Mesenteric fat pad (tissue), 1 donor: ENCODE measurements around the gene ULK4. TPM values are rescaled to one million over a fixed set of nuclear protein-coding genes. Genes with fewer than 3 reads are reported as not detected.
"Not testable (repeated sequence)": the region's sequence is repeated elsewhere in the genome, so short reads cannot be mapped to it uniquely, and the experiment has no call there.

ENCODE experiments used
- DNase-seq: peaks from one replicate; pipeline ENCODE4 v3.0.0-alpha.2; 2020; ENCODE audit warnings: low spot score
- long read RNA-seq: library from polyadenylated mRNA; unstranded; transcript quantifications from one replicate; pipeline ENCODE4 v2.0.0, GENCODE V29; 2020
- total RNA-seq: library from RNA; stranded (reverse); fragmentation: NEBNext Ultra II Directional; extraction: Animal tissue kit (Norgen Biotek cat#: 25700); gene quantifications from one replicate; pipeline ENCODE4 v1.2.1, GENCODE V29; 2021
- donor health status: DM: yes; HTN: yes; CAD: no.

Gene ULK4
- 7.9 TPM for total RNA-seq
- long read RNA-seq, partial matches to known transcripts: 3 of 12 reads
- long read RNA-seq, other reads (novel, unspliced or antisense): 8 of 12 reads

DNA sequence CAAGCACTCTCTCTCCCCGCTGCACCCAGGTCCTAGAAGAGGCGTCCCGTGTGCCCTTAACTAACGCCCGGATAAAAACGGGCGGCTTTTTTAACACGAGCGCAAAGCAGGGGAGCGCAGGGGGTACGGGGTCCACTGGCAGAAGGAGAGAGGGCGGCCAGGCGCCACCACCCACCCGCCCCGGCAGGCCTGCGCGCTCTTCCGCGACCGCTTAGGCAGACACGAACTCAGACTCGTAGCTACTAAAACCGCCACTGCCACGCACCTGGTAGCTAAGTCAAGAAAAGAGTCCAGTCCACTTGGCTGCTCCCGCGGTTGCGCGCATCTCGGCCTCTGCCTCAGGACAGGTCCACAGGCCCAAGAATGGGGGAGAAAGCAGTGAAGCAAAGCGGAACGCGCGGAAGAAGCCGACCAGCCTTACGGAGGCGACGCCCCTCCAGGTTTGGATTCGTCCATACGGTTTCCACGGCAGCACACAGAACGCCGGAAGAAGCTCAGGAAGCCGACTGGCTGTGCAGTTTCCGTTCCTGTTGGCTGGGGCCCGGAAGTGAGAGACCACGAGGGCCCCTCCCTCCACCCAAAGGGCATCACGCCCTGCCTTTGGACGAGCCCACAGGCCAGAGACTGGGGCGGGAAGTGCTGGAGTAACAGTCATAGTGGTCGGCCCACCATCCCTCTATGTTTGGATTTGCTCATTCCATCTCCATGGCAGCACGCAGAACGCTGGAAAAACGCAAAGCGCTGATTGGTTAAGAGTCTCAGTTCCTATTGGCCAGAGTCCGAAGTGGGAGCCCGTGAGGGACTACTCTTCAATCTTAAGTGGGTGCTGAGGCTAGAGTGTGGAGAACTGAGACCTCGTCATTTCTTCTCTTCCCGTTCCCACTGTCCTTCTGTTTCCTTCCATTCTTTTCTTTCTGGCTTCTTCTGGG is at the start of gene ULK4:
ULK4 (minus strand) TSS at position 353 of the 929 bp plus-strand sequence. CDS start 7,344 bp downstream, outside the sequence.
- peak; percentile 97 for DNase-seq

DNA sequence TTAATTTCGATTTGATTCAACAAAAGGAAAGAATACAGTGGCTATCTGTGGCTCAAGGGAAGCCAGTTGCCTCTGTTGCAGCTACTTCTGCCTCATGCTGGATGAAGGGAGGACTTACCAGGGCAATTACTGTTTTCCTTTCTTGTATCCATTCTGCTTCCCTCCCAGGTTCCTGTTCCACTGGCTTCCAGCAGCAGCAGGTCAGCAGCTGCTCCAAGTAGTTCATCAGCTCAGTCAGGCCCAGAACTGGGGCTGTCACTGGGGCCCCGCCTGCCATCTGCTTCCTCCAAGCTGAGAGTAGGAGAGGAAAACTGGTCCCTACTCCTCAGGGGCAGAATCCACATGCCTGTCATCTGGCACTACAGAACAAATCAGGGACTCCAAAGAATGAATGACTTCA is 48.6 kb upstream of the ULK4 start:
- no peak for DNase-seq

DNA sequence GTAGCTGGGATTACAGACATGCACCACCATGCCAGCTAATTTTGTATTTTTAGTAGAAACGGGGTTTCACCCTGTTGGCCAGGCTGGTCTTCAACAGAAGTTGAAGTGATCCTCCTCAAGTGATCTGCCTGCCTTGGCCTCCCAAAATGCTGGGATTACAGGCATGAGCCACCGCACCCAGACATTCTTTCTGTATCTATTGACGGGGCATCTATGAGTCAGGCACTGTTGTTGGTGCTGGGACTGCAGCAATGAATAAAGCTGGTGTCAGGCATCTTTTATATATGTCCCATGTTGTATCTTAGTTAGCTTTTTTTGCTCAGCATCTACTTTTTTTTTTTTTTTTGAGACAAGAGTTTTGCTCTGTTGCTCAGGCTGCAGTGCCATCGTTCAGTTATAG is 47.6 kb upstream of the ULK4 start:
- DNase-seq: no peak

DNA sequence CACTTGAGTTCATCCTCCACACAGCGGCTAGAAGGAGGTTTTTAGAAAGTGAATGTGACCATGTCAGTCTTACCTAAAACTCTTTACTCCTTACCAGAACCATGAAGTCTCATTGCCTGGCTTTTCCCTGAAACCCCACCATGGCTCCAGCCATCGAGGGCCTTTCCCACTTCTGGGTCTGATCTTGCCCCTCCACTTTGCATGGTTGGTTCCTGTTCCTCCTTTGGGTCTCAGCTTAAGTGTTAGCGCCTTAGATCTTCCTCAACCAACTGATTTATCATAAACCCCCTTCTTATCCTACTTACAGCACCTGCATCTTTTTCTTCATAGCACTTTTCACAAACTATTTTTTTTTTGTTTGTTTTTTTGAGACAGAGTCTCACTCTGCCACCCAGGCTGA is 45.9 kb upstream of the ULK4 start:
- no peak for DNase-seq

DNA sequence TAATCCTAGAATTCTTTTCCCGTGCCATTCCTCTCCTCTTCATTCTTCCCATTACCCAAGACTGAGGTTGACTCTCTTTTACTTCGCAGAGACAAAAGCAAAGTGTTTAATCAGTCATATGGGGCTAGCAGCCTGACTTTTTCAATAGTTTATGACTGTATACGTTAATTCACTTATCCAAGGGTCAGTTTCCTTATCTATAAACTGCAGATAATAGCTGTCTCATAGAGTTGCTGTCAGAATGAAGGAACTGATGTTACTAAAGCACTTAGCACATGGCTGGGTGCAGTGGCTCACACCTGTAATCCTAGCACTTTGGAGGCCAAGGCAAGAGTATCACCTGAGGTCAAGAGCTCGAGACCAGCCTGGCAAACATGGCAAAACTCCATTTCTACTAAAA is 43.5 kb upstream of the ULK4 start:
- DNase-seq: no peak

DNA sequence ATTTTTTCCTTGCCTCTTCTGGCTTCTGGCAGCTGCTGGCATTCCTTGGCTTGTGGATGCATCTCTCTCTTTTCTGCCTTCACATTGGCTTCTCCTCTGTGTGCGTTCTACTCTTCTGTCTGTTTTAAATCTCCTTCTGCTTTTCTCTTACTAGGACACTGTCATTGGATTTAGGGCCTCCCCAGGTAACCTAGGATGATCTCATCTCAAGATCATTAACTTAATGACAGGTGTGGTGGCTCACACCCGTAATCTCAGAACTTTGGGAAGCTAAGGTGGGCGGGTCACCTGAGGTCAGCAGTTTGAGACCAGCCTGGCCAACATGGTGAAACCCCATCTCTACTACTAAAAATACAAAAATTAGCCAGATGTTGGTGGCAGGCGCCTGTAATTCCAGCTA is 40.9 kb upstream of the ULK4 start:
- no peak for DNase-seq

DNA sequence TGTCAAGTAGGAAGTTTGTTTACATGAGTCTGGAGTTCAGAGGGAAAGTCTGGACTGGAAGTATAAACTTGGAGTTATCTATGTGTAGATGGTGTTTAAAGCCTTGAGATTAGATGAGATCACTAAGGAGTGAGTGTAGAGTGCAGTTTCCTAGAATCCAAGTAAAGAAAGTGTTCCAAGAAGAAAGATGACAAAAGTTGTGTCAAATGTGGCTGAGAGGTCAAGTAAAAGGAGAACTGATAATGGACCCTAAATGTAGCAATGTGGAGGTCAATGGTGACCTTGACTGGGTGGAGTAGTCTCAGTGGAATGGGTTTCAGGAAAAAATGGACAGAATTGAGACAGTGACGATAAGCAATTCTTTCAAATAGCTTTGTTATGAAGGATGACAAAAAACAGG is 39.9 kb upstream of the ULK4 start:
- no peak for DNase-seq

DNA sequence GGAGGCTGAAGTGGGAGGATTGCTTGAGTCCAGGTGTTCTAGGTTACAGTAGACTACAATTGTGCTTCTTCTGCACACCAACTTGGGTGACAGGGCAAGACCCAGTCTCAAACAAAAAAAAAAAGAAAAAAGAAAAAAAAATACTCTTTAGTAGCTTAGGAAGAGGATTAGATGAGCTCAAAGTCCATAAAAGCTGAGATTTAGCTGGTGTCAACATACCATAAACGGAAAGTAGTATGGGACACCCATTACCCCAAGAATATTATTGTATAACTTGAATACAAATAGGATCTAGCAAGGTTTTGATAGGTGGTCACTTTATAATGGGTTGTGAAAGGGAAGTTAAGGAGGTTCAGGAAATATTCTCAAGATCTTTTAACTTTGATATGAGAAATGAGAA is 38.0 kb upstream of the ULK4 start:
- no peak for DNase-seq

DNA sequence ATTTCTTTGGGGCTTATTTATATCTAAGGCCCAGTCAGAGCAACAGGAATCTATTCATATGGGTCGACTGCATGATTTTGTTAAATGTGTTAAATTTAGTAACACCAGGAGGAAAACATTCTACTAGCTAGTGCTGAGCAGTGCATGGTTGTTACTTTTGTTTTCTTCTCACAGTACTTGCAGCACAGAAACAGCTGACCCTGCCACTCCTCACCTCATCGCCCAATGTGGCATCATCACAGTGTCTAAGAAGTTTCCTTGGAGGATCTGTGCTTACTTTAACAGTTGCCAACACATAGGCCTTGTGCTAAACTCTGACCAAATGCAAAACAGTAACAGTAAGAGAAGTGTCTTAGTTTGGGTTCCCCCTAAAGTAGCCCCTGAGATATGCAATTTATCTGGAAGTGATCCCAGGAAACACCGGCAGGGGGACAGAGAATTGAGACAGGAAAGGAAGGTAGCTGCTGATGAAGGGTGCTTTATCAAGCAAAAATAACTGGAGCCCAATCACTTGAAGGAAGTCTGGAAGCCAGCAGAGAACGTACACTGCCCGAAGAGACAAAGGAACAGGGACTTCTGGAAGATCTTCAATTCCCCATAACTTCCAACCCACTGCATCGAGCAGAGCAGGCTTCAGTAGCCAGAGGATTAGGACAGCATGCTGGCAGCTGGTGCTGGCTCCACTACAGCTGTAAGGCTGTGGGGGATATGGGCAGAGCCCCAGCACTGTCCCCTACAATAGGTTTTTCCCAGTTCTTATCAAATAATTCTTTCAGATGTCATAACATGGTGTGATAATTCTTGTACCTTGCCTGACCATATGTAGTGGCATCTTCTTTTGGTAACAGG is 36.0 kb upstream of the ULK4 start:
- no peak for DNase-seq

DNA sequence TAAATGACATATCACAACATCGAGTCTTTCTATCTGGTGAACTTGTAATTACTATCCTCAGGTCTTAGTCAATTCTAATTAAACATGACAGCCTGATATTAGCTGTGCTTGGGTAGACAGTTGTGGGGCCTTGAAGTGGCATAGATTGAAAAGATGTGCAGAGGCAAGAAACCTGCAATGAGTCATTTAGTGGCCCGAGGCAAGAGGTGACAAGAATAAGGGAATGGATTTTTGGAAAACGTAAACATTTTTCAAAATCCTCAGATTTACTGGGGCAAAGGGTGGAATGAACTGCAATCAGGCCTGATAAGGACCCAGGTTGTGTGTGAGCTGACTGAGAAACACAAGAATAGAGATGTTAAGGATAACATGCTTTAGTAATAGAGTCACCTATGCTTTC is 29.5 kb upstream of the ULK4 start:
- DNase-seq: no peak

DNA sequence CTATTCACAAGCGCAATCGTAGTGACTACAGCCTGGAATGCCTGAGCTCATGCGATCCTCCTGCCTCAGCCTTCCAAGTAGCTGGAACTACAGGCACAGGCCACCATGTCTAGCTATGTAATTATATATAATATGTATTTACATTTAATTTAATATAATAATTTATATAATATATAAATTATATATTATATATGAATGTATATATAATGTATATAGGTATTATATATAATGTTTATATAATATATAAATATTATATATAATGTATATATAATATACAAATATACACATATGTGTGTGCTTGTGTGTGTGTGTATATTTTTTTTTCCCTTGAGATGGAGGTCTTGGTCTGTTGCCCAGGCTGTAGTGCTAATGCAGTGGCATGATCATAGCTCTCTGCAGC is 27.6 kb upstream of the ULK4 start:
- DNase-seq: no peak

DNA sequence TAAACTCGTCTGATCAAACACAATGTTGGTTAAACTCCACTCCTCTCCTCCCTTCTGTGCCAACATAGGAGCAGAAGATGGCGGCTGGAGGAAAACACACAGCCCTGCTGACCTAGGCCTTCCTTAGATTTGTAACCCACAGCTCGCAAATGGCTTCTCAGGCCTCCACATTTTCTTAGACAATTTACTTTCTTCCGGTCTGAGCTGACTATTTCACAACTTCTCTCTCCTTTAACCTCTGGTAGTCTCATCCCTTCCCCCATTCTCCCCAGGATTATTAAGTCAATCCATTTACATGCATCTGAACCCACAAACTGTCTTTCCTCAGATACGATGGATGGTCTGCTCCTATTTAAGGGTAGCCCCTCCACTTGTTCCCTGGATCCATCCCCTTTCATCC is 25.7 kb upstream of the ULK4 start:
- no peak for DNase-seq

DNA sequence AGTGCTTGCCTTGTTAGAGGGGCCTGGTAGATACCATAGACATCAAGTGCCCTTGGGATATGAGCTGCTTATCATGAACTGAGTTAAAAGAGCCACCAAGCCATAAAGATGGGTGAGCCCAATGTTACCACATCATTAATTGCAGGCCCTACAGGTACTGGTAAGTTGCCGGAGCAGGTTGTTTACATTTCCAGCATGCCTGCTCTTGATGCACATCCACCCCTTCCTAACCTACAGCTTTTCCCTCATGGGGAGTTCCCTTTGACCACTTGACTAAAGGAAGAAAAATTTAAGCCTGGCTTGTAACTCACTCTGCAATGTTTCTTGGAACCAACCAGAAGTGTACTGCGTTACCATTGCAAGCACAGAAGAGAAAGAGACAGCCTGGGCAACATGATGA is 24.7 kb upstream of the ULK4 start:
- DNase-seq: no peak

DNA sequence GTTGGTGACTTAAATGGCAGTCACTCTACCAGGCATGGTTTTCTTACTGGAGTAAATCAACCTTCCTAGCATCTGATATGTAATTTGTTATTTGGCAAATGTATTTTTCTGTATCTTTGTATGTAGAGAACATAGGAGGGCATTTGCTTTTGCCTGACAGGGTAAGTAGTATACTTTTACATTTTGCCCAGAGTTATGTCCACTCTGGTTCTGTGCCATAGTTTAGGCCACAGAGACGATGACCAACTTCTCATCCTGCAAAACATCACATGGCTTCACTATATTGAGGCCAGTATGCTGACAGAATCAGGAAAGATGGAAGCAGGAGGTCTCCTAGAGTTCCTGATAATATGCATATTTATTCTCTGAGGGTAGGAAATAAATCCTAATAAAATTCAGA is 23.1 kb upstream of the ULK4 start:
- DNase-seq: no peak

DNA sequence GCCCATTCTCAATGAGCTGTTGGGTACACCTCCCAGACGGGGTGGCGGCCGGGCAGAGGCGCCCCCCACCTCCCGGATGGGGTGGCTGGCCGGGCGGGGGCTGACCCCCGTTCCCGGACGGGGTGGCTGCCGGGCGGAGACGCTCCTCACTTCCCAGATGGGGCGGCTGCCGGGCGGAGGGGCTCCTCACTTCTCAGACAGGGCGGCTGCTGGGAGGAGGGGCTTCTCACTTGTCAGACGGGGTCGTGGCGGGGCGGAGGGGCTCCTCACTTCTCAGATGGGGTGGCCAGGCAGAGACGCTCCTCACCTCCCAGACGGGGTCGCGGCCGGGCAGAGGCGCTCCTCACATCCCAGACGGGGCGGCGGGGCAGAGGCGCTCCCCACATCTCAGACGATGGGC is 21.2 kb upstream of the ULK4 start:
- not testable (repeated sequence) for DNase-seq

DNA sequence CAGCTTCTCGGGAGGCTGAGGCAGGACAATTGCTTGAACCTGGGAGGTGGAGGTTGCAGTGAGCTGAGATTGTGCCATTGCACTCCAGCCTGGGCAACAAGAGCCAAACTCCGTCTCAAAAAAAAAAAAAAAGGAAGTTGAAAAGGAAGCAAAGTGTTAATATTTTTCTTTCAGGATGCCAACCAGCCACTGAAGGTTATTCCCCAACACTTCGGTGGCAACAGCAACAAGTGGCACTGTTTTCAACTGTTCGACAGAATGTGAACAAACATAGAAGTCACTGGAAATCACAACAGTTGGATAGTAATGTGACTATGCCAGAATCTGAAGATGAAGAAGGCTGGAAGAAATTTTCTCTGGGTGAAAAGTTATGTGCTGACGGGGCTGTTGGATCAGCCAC is 15.5 kb upstream of the ULK4 start:
- DNase-seq: not testable (repeated sequence)

DNA sequence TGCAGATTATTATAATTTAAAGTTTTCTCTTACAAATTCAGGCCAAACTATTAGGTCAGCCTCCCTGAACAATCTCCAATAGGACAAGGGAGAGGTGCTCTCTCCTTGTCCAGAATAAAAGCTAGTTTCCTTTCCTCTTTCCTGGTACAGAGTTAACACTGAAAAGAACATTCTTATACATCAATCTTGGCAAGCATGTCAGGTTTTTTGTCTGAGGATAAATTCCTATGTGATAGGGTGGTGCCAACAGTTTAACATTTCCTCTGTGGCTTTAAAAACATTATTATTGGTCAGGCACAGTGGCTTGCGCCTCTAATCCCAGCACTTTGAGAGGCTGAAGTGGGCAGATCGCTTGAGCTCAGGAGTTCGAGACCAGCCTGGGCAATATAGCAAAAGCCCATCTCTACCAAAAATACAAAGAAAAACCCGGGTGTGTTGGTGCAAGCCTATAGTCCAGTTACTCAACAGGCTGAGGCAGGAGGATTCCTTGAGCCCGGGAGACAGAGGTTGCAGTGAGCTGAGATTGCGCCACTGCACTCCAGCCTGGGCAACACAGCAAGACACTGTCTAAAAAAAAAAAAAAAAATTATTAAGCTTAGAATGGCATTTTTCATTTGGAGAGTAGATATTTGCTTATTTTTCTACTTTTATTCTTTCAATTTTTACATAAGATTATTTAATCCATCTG is 13.7 kb upstream of the ULK4 start:
- DNase-seq: no peak

DNA sequence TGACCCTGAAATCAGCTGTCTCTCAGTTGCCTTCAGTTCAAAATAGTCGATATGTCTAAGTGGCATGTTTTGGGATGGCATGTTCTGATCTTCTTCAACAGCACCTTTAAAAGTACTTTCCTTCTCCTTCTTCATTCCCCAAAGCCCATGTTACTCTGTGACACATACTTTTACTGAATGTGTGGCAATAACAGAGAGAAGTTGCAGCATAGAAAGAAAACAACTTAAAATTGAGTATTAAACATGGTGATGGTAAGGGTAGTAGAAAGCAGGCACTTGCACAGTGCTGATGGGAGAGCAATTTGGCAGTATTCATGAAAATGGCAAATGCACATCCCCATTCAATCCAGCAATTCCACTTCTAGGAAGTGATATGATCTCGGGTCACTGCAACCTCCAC is 12.3 kb upstream of the ULK4 start:
- DNase-seq: no peak

DNA sequence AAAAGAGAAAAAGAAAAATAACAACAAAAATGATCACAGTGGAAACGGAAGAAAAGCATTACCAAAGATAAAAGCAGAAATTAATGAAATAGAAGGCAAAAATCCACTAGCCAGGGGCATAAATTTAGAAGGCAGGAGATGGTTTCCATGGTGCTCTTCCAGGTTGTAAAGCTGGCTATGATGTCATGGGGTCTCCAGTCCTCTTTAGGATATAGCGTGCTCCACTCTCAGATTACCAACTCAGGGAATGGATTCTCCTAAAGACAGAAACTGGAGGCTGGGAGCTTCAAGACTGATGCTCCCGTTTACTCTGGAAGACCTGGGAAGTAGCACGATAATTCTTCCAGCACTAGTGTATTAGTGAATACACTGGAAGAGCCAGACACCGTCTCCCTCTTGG is 10.9 kb upstream of the ULK4 start:
- DNase-seq: no peak

DNA sequence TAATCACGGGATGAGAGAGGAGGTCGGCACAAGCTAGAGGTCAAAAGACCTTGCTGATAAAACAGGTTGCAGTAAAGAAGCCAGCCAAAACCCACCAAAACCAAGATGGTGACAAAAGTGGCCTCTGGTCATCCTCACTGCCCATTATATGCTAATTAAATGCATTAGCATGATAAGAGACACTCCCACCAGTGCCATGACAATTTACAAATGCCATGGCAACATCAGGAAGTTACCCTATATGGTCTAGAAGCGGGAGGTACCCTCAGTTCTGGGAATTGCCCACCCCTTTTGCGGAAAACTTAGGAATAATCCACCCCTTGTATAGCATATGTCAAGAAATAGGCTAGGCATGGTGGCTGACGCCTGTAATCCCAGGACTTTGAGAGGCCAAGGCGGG is 4.3 kb upstream of the ULK4 start:
- no peak for DNase-seq

DNA sequence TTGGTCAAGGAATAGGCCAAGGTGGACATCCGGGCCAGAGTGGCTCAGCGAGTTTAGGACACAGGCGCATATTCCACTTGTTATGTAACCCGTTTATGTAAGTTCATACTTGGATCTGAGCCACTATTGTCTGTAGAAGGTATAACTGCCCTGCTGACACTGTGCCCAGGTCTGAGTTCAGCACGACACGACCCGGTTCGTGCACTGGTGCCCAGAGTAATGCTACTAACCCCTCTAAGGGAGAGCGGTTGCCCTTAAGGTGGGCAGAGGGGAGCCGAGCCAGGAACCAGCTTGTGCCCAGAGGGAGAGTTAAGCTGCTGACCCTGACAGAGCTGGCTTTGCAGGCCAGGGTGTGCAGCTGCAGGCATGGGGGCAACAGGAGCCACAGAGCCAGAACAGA is 1.9 kb upstream of the ULK4 start:
- DNase-seq: no peak
